ENCODE measurements around the gene MYL1. TPM values are rescaled to one million over a fixed set of nuclear protein-coding genes. Genes with fewer than 3 reads are reported as not detected.

Gene MYL1
- total and polyA plus RNA-seq, 2 donors from 2014 or later: not detected

- Histone ChIP-seq H3K36me3 (ENCODE audit: control insufficient read depth in 2 of 3, insufficient read depth in 3 of 3, low read length in 3 of 3) (no peaks in the 10 kb centered on the region), H3K4me3 (ENCODE audit: low read length in 3 of 3) (no peak overlapping the region), H3K27ac (ENCODE audit: low read depth in 2 of 2, low read length in 2 of 2) (no peak overlapping the region), H3K9ac (ENCODE audit: low read length in 3 of 3) (no peak overlapping the region), H3K27me3 (ENCODE audit: control insufficient read depth, insufficient read depth, low read length) (no peaks in the 10 kb centered on the region), H3K9me3 (ENCODE audit: control insufficient read depth in 2 of 3, insufficient read depth in 1 of 3, low read length in 3 of 3) (no peaks in the 10 kb centered on the region), H3K4me1 (ENCODE audit: control insufficient read depth in 2 of 3, insufficient read depth in 2 of 3, low read depth in 1 of 3, low read length in 3 of 3) (no peaks in the 10 kb centered on the region)
- no peak for FAIRE-seq
- no peak for TF ChIP-seq CTCF (IDR thresholded peaks at IDR 0.05; ENCODE audit: borderline replicate concordance, extremely low read depth, insufficient read depth)
- intact Hi-C loops (cut with DNase I): no loop called here
- DNase-seq: no peak
Measured at GRCh38 chr2:210310550-210310949, 4.4 kb downstream of the MYL1 start.

- no peaks in the 10 kb centered on the region for H3K4me1 ChIP-seq (ENCODE audit: control insufficient read depth in 2 of 3, insufficient read depth in 2 of 3, low read depth in 1 of 3, low read length in 3 of 3)
- intact Hi-C loops (cut with DNase I): no loop called here
- H3K9ac ChIP-seq (ENCODE audit: low read length in 3 of 3): no peak overlapping the region
- no peak for TF ChIP-seq CTCF (IDR thresholded peaks at IDR 0.05; ENCODE audit: borderline replicate concordance, extremely low read depth, insufficient read depth)
- H3K27me3 ChIP-seq (ENCODE audit: control insufficient read depth, insufficient read depth, low read length): no peaks in the 10 kb centered on the region
- H3K27ac ChIP-seq (ENCODE audit: low read depth in 2 of 2, low read length in 2 of 2): no peak overlapping the region
- FAIRE-seq: no peak
- H3K36me3 ChIP-seq (ENCODE audit: control insufficient read depth in 2 of 3, insufficient read depth in 3 of 3, low read length in 3 of 3): no peaks in the 10 kb centered on the region
- DNase-seq: no peak
- H3K4me3 ChIP-seq (ENCODE audit: low read length in 3 of 3): no peak overlapping the region
- H3K9me3 ChIP-seq (ENCODE audit: control insufficient read depth in 2 of 3, insufficient read depth in 1 of 3, low read length in 3 of 3): no peaks in the 10 kb centered on the region
Measured at GRCh38 chr2:210309548-210310233, 5.3 kb downstream of the MYL1 start.

- no peaks in the 10 kb centered on the region for H3K4me1 ChIP-seq (ENCODE audit: control insufficient read depth in 2 of 3, insufficient read depth in 2 of 3, low read depth in 1 of 3, low read length in 3 of 3)
- FAIRE-seq: no peak
- no peak for TF ChIP-seq CTCF (IDR thresholded peaks at IDR 0.05; ENCODE audit: borderline replicate concordance, extremely low read depth, insufficient read depth)
- no peaks in the 10 kb centered on the region for H3K27me3 ChIP-seq (ENCODE audit: control insufficient read depth, insufficient read depth, low read length)
- H3K4me3 ChIP-seq (ENCODE audit: low read length in 3 of 3): no peak overlapping the region
- no peak overlapping the region for H3K9ac ChIP-seq (ENCODE audit: low read length in 3 of 3)
- no peak overlapping the region for H3K27ac ChIP-seq (ENCODE audit: low read depth in 2 of 2, low read length in 2 of 2)
- H3K9me3 ChIP-seq (ENCODE audit: control insufficient read depth in 2 of 3, insufficient read depth in 1 of 3, low read length in 3 of 3): no peaks in the 10 kb centered on the region
- no peaks in the 10 kb centered on the region for H3K36me3 ChIP-seq (ENCODE audit: control insufficient read depth in 2 of 3, insufficient read depth in 3 of 3, low read length in 3 of 3)
- no peak for DNase-seq
- intact Hi-C loops (cut with DNase I): no loop called here
Measured at GRCh38 chr2:210303498-210303897, 11.5 kb downstream of the MYL1 start.

GRCh38 chr2:210302326-210302725 is 12.6 kb downstream of the MYL1 start:
- no peak for TF ChIP-seq CTCF (IDR thresholded peaks at IDR 0.05; ENCODE audit: borderline replicate concordance, extremely low read depth, insufficient read depth)
- H3K9me3 ChIP-seq (ENCODE audit: control insufficient read depth in 2 of 3, insufficient read depth in 1 of 3, low read length in 3 of 3): no peaks in the 10 kb centered on the region
- DNase-seq (no peak), FAIRE-seq (no peak)
- intact Hi-C loops (cut with DNase I): no loop called here
- H3K4me1 ChIP-seq (ENCODE audit: control insufficient read depth in 2 of 3, insufficient read depth in 2 of 3, low read depth in 1 of 3, low read length in 3 of 3): no peaks in the 10 kb centered on the region
- no peaks in the 10 kb centered on the region for H3K27me3 ChIP-seq (ENCODE audit: control insufficient read depth, insufficient read depth, low read length)
- no peak overlapping the region for H3K27ac ChIP-seq (ENCODE audit: low read depth in 2 of 2, low read length in 2 of 2)
- H3K9ac ChIP-seq (ENCODE audit: low read length in 3 of 3): no peak overlapping the region
- no peaks in the 10 kb centered on the region for H3K36me3 ChIP-seq (ENCODE audit: control insufficient read depth in 2 of 3, insufficient read depth in 3 of 3, low read length in 3 of 3)
- no peak overlapping the region for H3K4me3 ChIP-seq (ENCODE audit: low read length in 3 of 3)
